Measurements from ENCODE around the gene DAB2IP.

DAB2IP gene

GRCh38 chr9:121667214-121667613, 15.8 kb downstream of the DAB2IP start:
- DNase-seq = no peak

DNA sequence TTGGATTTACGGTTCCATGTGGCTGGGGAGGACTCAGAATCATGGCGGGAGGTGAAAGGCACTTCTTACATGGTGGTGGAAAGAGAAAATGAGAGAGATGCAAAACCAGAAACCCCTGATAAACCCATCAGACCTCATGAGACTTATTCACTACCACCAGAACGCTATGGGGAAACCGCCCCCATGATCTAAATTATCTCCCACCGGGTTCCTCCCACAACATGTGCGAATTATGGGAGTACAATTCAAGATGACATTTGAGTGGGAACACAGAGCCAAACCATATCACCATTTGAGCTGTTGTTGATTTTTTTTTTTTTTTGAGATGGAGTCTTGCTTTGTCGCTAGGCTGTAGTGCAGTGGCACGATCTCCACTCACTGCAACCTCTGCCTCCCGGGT, 16.5 kb downstream of the DAB2IP start:
- no peak for DNase-seq

GRCh38 chr9:121670431-121670830, 19.0 kb downstream of the DAB2IP start:
- DNase-seq = no peak

DNA sequence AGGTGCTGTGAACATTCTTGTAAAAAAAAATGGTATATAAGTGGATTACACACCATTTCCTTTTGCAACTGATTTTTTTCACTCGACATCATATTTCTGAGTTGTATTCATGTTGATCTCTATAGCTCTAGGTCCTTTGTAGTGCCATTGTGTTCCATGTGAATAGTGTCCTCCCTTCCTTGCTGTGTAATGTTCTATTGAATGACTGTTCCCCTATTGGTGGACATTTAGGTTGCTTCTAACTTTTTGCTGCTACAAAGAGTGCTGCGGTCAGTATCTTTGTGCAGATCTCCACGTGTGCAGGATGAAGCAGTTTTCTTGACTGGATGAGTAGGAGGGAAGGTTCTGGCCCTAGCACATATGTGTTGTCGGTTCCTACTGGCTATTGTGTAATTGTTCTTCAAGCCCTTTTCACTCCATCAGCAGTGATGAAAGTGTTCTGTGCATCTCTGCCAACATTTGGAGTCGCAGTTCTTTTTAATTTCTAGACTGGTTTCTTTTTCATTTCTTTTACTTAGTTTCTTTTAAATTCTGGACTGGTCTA, 20.2 kb downstream of the DAB2IP start:
- DNase-seq = no peak

- no peak for DNase-seq
These were observed 20.8 kb downstream of the DAB2IP start for GRCh38 chr9:121672213-121672612.

DNA sequence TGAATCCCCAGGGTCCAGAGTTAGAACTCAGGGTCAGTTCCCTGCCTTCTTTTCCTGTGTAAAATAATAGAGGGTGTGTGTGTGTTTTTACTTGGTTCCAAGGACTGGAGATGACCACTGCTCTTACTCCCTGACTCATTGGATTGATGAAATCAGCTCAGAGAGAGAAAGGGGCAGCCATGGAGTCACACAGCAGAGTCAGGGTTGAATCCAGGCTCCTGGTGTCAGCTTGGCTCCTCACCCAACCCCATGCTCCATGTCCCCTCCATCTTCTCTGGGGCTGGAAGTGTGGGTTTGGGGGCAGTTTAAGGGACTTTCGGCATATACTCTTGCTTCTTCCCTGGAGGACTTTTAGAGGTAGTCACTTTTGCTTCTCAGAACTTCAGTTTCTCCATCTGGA, 21.6 kb downstream of the DAB2IP start:
- no peak for DNase-seq

- DNase-seq = no peak
These were observed 22.1 kb downstream of the DAB2IP start for GRCh38 chr9:121673576-121673975.

DNA sequence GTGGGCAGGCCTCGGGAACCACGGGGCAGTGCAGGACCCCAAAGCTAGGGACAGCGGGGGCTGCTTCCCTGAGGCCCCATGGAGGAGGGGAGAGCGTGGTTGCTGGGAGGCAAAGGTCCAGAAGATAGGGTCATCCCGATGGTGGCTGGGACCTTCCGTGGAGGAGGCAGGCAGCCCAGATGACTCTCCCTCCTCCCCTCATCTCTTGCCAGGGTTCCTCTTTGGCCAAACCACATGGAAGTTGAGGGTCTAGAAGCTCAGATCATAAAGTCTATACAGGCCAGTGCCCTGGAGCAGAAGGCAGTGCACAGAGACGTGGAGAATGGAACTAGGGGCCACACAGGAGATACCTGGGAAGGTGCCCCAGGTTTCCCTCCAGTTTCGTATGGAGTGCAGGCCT, 22.6 kb downstream of the DAB2IP start:
- DNase-seq = no peak

GRCh38 chr9:121674952-121675351, 23.5 kb downstream of the DAB2IP start:
- DNase-seq = no peak

DNA sequence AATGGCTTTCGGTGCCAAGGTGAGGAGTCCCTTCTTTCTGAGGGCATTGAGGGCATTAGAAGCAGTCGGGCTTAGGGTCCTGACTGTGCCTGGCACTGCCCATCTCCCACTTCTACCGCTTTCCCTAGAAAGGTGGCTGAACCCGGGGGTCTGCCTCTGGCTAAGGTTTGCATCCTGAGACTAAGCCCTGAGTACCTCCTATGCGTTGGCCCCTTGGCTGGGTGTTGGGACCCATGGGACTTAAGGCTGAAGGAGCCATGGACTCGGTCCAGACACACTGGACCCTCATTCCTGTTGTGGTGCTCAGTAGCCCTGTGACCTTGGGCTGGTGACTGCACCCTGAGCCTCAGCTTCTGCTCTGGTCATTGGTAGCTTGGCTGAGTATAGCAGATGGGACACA, 23.9 kb downstream of the DAB2IP start:
- DNase-seq = no peak

GRCh38 chr9:121675969-121676822, 24.8 kb downstream of the DAB2IP start:
- no peak for DNase-seq

DNA sequence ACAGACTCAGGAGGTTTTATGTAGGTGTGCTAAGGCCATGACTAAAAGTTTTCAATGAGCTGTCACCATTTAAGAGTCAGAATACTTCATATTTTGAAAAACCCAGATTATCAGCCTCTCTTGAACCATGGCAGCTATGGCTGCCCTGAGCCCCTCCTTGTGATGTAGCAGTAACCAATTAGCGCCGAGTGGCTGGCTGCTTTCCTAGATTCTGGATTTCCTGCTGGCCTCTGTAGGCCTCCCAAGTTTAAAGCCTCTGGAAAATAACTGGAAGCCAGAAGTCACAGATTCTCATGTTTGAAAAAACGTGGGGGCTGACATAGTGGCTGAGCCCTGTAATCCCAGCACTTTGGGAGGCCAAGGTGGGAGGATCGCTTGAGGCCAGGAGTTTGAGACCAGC, 25.5 kb downstream of the DAB2IP start:
- no peak for DNase-seq

DNA sequence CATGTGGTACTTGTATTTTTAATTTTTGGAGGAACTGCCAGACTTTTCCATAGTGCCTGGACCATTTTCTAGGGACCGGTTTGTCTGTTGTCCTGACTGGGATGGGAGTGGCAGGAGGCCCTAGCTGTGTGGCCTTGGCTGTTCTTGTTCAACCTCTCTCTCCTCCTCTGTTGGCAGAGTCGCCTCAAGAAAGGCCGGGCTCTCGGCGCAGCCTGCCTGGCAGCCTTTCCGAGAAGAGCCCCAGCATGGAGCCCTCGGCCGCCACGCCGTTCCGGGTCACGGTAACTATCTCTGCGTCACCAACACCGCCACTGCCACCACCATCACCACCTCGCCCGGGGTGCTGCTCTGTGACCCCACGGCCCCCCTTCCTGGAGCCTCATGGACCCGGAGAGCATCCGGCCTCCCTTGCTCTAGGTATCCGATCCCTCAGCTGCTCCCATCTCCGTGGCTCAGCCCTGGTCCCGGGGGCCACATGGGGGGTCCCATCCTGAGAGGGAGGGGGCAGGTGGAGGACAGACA, 27.1 kb downstream of the DAB2IP start:
- no peak for DNase-seq

GRCh38 chr9:121679901-121680635, 28.6 kb downstream of the DAB2IP start:
- no peak for DNase-seq

DNA sequence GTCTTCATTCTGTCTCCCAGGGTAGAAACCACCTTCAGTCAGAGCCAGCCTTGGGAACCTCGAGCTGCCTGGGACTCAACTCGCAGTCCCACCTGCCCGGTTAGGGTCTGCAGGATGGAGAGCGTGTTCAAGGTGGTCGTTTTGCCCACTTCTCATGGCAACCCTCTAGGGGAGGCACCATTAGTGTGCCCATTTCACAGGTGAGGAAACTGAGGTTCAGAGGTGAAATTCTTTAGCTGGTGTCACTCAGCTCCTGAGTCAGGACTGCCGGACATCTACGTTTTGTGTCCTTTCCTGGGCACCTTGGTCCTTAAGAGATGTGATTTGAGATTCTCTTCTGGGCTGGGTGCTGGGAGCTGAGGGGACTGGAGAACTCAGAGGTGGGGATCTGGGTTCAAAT, 30.0 kb downstream of the DAB2IP start:
- DNase-seq = no peak

- no peak for DNase-seq
These were observed 30.8 kb downstream of the DAB2IP start for GRCh38 chr9:121682201-121682600.

DNA sequence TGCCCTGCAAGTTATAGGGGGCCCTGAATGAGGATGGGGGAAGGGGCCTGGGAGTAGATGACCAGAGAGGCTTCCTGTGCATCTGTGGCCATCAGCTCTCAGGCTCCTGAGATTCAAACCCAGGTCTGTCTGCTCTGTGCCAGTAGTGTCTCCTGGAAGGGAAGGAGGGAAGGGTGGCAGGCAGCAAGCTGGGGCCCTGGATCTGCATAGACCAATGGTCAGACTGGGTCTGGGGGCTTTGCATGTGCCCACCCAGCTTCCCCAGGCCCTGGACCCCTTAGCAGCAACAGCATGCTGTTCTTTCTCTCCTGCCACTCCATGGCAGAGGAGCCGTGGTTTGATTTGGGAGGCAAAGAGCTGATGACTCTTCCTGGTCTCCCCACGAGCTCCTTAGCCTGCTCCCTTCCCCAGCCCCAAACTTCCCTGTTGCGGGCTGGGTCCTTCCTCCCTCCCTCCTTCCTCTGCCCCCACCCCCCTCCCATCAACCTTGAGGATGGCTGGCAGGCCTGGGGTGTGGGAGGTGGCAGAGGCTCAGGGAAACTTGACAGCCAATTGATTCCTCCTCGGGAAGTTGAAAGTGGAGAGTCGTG, 31.6 kb downstream of the DAB2IP start:
- no peak for DNase-seq

DNA sequence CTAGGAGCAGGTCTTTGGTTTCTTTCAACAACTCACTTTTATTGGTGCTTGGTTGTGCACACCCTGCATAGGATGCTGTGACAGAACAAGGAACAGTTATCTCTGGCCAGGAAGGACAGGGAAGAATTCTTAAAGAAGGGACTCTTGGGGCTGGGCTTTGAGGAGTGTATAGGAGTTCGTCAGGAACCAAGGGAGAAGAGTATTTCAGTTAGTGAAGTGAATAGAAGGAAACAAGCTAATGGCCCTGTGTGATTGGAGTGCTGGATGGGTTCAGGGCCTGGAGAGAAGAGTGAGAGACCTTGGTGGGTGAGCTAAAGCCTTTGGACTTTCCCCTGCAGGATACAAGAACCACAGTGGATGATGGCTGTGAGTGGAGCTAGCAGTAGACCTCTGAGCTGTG, 32.2 kb downstream of the DAB2IP start:
- DNase-seq = no peak

GRCh38 chr9:121684381-121685145, 33.1 kb downstream of the DAB2IP start:
- DNase-seq = no peak

GRCh38 chr9:121685146-121685794, 33.8 kb downstream of the DAB2IP start:
- no peak for DNase-seq

DNA sequence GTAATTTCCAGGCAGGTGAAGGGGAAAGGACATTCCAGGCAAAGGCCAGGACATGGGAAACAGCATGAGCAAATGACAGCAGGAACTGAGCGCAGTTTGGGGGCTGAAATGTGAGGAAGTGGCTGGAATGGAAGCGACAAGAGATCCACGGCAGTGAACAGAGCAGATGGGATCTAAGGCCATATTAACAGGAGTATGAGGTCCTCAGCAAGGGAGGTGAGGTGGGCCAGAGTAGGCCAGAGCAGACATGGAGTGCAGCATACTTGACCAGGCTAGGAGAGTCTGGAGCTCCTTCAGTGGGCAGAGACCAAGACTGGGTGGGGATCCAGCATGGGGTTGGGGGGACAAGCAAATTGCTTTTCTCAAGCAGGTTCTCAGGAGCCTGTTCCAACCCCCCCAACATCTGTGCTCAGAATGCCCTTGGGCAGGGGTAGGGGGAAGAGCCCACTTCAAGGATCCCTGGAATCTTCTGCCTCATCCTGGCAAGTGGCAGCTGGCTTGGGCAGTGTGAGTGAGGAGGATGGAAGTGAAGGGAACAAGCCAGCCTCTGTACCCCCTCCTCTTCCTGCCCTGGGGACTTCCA, 34.5 kb downstream of the DAB2IP start:
- no peak for DNase-seq

Measured in NCI-H1417 treated with DMSO at 0.1 percent for 48 hours (cell line).